Adrenal gland (tissue), 12 donors: ENCODE results near the gene TNIK. TPM values are rescaled to one million over a fixed set of nuclear protein-coding genes. Genes with fewer than 3 reads are reported as not detected.

ENCODE experiments used
- DNase-seq, 7 donors: peaks; one replicate each; pipeline ENCODE4 v3.0.0-alpha.2; 2019 to 2020
- H3K27ac ChIP-seq, 5 donors: fragments of 200-600 bp; sonication (generic) in 4 of 5; 1 replicate in 3 of 5; 2 replicates in 2 of 5; pipeline versions ENCODE4 v1.5.1 to v1.8.0; 2016 to 2020; ENCODE audit warnings: mild to moderate bottlenecking in 1 of 5
- H3K27me3 ChIP-seq: fragments of 200-600 bp; 2 replicates; pipeline ENCODE4 v1.8.0; 2021
- H3K36me3 ChIP-seq, 2 donors: fragments of 200-600 bp; replicated peaks in 1 of 2; 1 replicate in 1 of 2; 2 replicates in 1 of 2; pipeline versions ENCODE4 v1.5.1 to v1.8.0; 2018 to 2022
- H3K4me1 ChIP-seq, 2 donors: fragments of 200-600 bp; replicated peaks in 1 of 2; 1 replicate in 1 of 2; 2 replicates in 1 of 2; pipeline versions ENCODE4 v1.5.1 to v1.8.0; 2018 to 2021
- H3K4me3 ChIP-seq, 4 donors: fragments of 200-600 bp; sonication (generic) in 3 of 4; one replicate each; pipeline ENCODE4 v1.5.1; 2016 to 2018
- H3K9me3 ChIP-seq, 3 donors: fragments of 200-600 bp; sonication (generic) in 1 of 3; replicated peaks in 1 of 3; 1 replicate in 2 of 3; 2 replicates in 1 of 3; pipeline versions ENCODE4 v1.5.1 to v1.8.0; 2016 to 2021
- POLR2A ChIP-seq, 2 donors: fragments of 450-650 bp; IDR thresholded peaks; one replicate each; pipeline ENCODE4 v1.6.1; 2017; ENCODE audit warnings: antibody characterized with exemption in 2 of 2, mild to moderate bottlenecking in 2 of 2, moderate library complexity in 1 of 2
- WGBS, 4 donors: extraction: QIAGEN DNeasy Blood & Tissue Kit in 2 of 4; methylation state at CpG; one replicate each; pipeline versions ENCODE4 v1.1.5 to v1.1.7; 2013 to 2017; 5-methylcytosine and 5-hydroxymethylcytosine counted together
- intact Hi-C, 2 donors: fragments of 100-400 bp; cut with DNase I; formaldehyde crosslinking; loops; one replicate each; pipeline versions ENCODE4 v1.14.1 to v1.15.0; 2022 to 2023
- polyA plus RNA-seq, 3 donors: library from polyadenylated mRNA; stranded (reverse); fragments of 200-250 nt in 2 of 3; fragments of 350-450 nt in 1 of 3; fragmentation: Illumina TruSeq in 1 of 3; extraction: RNeasy Lipid Tissue Mini Kit (QIAGEN cat#74804) in 1 of 3; gene quantifications; one replicate each; pipeline ENCODE4 v1.2.3, GENCODE V29; 2013 to 2014
- total RNA-seq, 9 donors: library from RNA; depleted of rRNA in 4 of 9; stranded (reverse); fragments of >200 nt in 4 of 9; fragments of 120-200 nt in 1 of 9; fragmentation: NEBNext Ultra II Directional in 1 of 9; extraction: Animal tissue kit (Norgen Biotek cat#: 25700) in 1 of 9; gene quantifications; one replicate each; pipeline versions ENCODE4 v1.1.0 to v1.2.4, GENCODE V29; 2013 to 2023
- TF ChIP-seq, protein P1 (sequence below), 6 experiments: fragments of 450-650 bp in 4 of 6; fragments of 200-600 bp in 2 of 6; sonication (generic) in 1 of 6; IDR thresholded peaks; 1 replicate in 5 of 6; 2 replicates in 1 of 6; pipeline versions ENCODE4 v1.5.1 to v1.8.0; 2016 to 2021; ENCODE audit warnings: antibody characterized with exemption in 6 of 6, mild to moderate bottlenecking in 2 of 6, moderate library complexity in 1 of 6
- donor health status: healthy with polysubstance abuse.
- donor health status: Bipolar disorder and iron deficiency.
- donor health status: DM: yes; HTN: yes; CAD: no.
- donor health status: DM: no; HTN: no; CAD: no.
- donor health status: DM: no; HTN: no; CAD: no.
- donor health status: DM: yes; HTN: yes; CAD: no.

Gene TNIK
- total and polyA plus RNA-seq, 12 donors, result 4.9 to 33.1 (median 10.7) TPM

DNA sequence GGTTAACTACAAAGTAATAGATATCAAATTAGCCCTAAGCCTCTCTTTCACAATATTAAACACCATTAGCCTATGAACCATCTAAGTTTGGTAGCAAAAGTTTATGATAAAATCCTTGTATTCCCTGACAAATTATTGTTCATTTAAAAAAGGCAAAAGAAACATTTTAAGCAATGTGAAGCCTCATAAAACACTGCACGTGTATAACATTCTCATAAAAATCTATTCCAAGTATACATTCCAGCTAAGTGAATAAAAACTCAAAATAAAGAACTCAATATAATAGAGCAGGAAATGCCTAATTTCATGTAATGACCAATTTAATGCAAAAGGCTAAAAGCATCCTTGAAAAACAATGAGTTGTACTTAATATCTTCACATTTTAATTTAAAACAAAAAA is 27.7 kb downstream of the TNIK start:
- no peak for DNase-seq
- TF ChIP-seq, protein P1, sequence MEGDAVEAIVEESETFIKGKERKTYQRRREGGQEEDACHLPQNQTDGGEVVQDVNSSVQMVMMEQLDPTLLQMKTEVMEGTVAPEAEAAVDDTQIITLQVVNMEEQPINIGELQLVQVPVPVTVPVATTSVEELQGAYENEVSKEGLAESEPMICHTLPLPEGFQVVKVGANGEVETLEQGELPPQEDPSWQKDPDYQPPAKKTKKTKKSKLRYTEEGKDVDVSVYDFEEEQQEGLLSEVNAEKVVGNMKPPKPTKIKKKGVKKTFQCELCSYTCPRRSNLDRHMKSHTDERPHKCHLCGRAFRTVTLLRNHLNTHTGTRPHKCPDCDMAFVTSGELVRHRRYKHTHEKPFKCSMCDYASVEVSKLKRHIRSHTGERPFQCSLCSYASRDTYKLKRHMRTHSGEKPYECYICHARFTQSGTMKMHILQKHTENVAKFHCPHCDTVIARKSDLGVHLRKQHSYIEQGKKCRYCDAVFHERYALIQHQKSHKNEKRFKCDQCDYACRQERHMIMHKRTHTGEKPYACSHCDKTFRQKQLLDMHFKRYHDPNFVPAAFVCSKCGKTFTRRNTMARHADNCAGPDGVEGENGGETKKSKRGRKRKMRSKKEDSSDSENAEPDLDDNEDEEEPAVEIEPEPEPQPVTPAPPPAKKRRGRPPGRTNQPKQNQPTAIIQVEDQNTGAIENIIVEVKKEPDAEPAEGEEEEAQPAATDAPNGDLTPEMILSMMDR (IDR thresholded peaks at IDR 0.05), result no peak
- no peak for TF ChIP-seq POLR2A (IDR thresholded peaks at IDR 0.05)
- 76 to 92% (median 77%) methylated on average over 1 of the region's 1 CpG for WGBS, 4 donors
- Histone ChIP-seq H3K9me3 (no peaks in the 10 kb centered on the region), H3K36me3 (no peaks in the 10 kb centered on the region), H3K27ac (no peak overlapping the region), H3K4me3 (no peak overlapping the region), H3K27me3 (no peaks in the 10 kb centered on the region), H3K4me1 (no peaks in the 10 kb centered on the region)
- intact Hi-C loops, result no loop called here

DNA sequence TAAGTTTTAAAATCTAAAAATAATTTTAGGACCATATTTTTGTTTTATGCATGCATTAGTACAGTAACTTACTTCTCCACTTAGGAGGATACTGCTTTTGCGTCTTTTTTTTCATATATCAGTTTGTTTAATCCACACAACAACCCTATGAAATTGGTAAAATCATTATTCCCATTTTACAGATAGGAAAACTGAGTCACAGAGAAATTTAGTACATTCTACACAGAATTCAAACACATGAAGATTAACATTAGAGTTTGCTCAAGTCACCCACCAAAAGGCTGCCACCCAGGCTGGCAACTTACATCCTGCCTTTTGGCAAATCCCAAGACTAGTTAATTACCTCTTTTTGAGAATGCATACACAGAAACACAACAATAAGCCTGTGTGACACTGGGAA is 28.7 kb downstream of the TNIK start:
- intact Hi-C loops, result no loop called here
- no peak overlapping the region for H3K4me3 ChIP-seq
- WGBS, 4 donors, result 91 to 100% (median 95%) methylated on average over 1 of the region's 1 CpG

DNA sequence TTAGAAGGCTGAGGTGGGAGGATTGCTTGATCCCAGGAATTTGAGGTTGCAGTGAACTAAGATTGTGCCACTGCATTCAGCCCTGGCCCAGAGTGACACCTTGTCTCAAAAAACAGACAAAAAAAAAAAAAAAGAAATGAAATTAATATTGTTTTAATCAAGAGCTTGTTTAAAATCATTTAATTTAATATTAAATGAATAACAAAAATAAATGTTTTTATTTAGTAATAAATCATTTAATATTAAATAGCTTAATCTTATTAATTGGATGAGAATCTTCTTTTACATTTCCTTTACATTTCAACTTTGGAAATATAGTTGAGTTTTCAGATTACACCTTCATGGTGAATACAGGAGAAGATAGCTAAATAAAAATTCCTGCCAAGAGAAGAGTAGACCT is 29.7 kb downstream of the TNIK start:
- Histone ChIP-seq H3K36me3 (no peaks in the 10 kb centered on the region), H3K4me3 (no peak overlapping the region), H3K27ac (no peak overlapping the region), H3K4me1 (no peaks in the 10 kb centered on the region), H3K27me3 (no peaks in the 10 kb centered on the region), H3K9me3 (no peaks in the 10 kb centered on the region)
- intact Hi-C loops, result no loop called here
- DNase-seq, result no peak
- TF ChIP-seq, protein P1 (IDR thresholded peaks at IDR 0.05), result no peak
- no peak for TF ChIP-seq POLR2A (IDR thresholded peaks at IDR 0.05)

More for the DNA sequence above, 28.7 kb downstream of the TNIK start:
- H3K9me3 ChIP-seq, result no peaks in the 10 kb centered on the region
- no peak overlapping the region for H3K27ac ChIP-seq
- no peak for DNase-seq
- no peak for TF ChIP-seq POLR2A (IDR thresholded peaks at IDR 0.05)
- TF ChIP-seq, protein P1 (IDR thresholded peaks at IDR 0.05), result no peak
- no peaks in the 10 kb centered on the region for H3K27me3 ChIP-seq
- H3K4me1 ChIP-seq, result no peaks in the 10 kb centered on the region
- H3K36me3 ChIP-seq, result no peaks in the 10 kb centered on the region

DNA sequence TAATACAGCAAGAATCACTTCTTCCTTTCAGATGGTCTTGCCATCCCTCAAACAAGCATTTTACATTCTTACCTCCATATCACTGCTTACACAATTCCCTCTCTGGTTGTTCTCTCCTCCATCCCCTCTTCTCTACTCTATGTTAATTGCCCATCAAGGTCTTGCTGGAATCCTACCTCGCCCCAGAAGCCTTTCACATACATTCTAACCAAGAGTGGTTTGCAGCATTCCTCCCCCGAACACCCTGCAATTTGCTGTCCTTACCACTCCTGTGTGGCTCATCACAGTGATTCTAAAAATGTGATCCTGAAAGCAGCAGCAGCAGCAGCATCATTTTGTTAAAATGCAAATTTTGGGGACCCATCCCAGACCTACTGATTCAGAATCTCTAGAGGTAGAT is 30.6 kb downstream of the TNIK start:
- intact Hi-C loops, result no loop called here

More for the DNA sequence above, 30.6 kb downstream of the TNIK start:
- Histone ChIP-seq H3K27me3 (no peaks in the 10 kb centered on the region), H3K4me1 (no peaks in the 10 kb centered on the region), H3K36me3 (no peaks in the 10 kb centered on the region), H3K27ac (no peak overlapping the region), H3K4me3 (no peak overlapping the region), H3K9me3 (no peaks in the 10 kb centered on the region)
- no peak for TF ChIP-seq POLR2A (IDR thresholded peaks at IDR 0.05)
- TF ChIP-seq, protein P1 (IDR thresholded peaks at IDR 0.05), result no peak
- WGBS, 4 donors, result 90 to 98% (median 94%) methylated on average over 2 of the region's 2 CpGs
- DNase-seq, result no peak
